SW 1271 (cell line): ENCODE results near the gene POT1.
"Not testable (repeated sequence)": the region's sequence is repeated elsewhere in the genome, so short reads cannot be mapped to it uniquely, and the experiment has no call there.

Experiments
- DNase-seq, 2 experiments: peaks; one replicate each; lab custom pipeline; 2025; lab: John Stamatoyannopoulos, UW

Gene POT1, protein sequence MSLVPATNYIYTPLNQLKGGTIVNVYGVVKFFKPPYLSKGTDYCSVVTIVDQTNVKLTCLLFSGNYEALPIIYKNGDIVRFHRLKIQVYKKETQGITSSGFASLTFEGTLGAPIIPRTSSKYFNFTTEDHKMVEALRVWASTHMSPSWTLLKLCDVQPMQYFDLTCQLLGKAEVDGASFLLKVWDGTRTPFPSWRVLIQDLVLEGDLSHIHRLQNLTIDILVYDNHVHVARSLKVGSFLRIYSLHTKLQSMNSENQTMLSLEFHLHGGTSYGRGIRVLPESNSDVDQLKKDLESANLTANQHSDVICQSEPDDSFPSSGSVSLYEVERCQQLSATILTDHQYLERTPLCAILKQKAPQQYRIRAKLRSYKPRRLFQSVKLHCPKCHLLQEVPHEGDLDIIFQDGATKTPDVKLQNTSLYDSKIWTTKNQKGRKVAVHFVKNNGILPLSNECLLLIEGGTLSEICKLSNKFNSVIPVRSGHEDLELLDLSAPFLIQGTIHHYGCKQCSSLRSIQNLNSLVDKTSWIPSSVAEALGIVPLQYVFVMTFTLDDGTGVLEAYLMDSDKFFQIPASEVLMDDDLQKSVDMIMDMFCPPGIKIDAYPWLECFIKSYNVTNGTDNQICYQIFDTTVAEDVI

DNA sequence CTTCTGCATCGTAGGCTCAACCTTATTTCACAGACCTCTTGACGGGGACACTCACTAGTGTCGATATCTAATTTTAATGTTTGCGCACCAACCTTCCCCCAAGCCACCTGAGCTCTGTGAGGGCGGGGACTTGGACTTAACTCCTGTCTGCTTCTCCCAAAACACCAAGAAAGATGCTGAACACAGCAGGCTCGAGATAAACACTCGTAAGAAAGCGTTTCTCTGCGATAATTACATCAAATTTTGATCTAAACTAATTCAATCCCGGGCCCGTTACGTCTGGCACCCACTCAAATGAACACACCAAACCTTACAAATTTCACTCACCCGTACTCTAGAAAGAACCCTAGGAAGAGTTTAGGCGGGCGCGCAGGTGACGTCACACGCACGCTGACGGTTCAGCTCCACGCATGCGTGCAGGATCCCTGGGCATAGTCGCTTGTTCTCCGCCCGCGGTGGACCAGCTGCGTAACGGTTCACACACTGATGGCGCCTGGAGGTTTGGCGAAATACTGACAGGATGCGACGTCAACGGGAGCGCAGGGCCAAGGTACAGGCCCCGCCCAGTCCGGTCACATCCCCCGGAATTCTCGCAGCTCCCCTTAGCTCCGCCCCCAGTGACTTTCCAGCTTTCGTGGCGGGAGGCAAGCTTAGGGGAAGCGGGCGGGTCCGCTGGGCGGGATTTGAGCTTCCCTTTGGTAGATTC is at the start of gene POT1:
POT1 (minus strand) TSS at position 359 of the 706 bp plus-strand sequence. CDS start 32,652 bp downstream, outside the sequence.
- peak; percentile 98 to 99 for DNase-seq

DNA sequence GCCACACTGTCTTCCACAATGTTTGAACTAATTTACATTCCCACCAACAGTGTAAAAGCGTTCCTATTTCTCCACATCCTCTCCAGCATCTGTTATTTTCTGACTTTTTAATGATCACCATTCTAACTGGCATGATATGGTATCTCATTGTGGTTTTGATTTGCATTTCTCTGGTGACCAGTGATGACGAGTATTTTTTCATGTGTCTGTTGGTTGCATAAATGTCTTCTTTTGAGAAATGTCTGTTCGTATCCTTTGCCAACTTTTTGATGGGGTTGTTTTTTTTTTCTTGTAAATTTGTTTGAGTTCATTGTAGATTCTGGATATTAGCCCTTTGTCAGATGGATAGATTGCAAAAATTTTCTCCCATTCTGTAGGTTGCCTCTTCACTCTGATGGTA is 45.5 kb upstream of the POT1 start:
- not testable (repeated sequence) for DNase-seq

DNA sequence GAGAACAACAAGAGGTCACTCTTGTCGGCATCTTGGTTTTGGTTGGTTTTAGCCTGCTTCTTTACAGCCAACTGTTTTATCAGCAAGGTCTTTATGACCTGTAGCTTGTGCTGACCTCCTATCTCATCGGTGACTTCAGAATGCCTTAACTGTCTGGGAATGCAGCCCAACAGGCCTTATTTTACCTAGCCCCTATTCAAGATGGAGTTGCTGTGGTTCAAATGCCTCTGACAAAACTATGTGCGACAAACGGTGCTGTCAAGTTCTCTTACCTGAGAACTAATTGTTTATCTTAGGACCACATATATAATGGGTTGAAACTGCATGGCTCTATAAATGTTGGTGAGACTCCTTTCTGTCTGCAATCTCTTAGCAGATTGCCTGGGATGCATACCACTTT is 35.9 kb upstream of the POT1 start:
- no peak for DNase-seq

DNA sequence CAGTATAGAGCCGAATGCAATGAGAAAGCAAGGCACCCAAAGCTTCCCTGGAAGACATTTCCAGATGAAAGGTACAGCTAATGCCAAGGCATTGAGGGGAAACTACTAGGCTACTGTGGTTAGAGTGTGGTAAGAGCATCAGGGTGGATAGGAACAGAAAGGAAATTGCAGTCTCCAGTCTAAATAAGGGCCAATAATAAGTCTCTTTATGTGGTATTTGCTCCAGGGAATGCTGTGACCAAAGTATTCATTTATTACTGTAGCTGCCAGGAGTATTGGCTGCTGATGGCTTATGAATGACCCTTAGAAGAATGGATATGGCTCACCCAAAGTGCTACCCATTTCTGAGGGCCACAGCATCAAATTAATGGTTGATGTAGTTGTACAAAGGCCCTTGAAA is 30.1 kb upstream of the POT1 start:
- DNase-seq, result no peak

DNA sequence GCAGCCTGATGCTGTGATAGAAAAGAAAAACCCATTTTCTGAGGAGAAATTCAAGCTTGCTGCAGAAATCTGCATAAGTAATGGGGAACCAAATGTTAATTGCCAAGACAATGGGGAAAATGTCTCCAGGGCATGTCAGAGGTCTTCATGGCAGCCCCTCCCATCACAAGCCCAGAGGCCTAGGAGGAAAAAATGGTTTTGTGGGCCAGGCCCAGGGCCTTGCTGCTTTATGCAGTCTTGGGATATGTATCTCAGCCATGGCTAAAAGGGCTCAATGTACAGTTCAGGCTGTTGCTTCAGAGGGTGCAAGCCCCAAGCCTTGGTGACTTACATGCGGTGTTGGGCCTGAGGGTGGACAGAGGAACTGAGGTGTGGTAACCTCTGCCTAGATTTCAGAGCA is 28.3 kb upstream of the POT1 start:
- not testable (repeated sequence) for DNase-seq

DNA sequence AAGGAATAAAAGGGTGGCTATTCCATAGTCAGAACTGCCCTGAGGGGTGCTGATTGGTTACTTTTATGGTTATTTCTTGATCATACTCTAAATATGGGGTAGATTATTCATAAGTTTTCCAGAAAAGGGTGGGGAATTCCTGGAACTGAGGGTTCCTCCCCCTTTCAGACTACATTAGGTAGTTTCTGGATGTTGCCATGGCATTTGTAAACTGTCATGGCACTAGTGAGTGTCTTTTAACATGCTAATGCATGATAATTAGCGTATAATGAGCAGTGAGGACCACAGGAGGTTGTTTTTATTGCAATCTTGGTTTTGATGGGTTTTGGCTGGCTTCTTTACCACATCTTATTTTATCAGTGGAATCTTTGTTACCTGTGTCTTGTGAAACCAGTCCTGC is 26.5 kb upstream of the POT1 start:
- DNase-seq, result no peak

DNA sequence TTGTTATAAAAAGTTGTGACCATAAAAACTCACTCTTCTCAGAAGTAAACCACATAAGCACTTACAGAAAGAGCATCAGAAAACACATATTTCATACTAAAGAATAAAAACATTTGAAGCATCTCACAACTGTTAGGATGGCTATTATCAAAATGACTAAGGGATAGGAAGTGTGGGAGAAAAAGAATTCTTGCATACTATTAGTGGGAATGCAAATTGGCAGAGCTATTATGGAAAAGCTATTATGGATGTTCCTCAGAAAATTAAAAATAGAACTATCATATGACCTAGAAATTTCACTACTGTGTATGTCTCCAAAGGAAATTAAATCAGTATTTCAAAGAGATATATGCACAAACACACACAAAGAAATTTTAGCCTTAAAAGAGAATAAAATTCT is 25.2 kb upstream of the POT1 start:
- DNase-seq, result no peak

DNA sequence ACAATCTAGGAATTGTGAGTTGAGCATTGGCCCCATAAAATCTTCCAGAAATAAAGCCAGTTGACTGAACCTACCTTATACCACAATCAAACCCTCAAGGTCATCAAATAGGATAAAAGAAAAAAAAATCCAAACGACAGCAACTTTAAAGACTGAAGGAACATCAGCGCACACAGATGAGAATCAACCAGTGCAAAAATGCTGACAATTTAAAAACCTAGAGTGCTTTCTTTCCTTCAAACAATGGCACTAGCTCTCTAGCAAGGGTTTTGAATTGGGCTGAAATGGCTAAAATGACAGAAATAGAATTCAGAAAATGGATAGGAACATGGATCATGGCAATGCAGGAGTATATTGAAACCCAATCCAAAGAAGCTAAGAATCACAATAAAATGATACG is 16.1 kb upstream of the POT1 start:
- DNase-seq, result no peak

DNA sequence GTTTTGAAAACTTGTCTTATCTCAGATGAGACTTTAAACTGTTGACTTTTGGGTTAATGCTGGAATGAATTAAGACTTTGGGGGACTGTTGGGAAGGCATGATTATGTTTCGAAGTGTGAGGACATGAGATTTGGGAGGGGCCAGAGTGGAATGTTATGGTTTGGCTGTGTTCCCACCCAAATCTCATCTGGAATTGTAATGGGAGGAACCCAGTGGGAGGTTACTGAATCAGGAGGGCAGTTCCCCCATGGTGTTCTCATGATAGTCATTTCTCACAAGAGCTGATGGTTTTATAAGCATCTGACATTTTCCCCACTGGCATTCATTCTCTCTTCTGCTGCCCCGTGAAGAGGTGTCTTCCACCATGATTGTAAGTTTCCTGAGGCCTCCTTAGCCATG is 13.8 kb upstream of the POT1 start:
- no peak for DNase-seq

DNA sequence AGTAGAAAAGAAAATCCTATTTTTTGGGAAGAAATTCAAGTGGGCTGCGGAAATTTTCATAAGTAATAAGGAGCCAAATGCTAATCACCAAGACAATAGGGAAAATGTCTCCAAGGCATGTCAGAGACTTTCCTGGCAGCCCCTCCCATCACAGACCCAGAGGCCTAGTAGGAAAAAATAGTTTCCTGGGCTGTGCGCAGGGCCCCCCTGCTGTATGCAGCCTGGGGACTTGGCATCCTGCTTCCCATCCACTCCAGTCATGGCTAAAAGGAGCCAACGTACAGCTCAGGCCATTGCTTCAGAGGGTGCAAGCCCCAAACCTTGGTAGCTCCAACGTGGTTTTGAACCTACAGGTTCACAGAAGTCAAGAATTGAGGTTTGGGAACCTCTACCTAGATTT is 12.8 kb upstream of the POT1 start:
- DNase-seq, result no peak

DNA sequence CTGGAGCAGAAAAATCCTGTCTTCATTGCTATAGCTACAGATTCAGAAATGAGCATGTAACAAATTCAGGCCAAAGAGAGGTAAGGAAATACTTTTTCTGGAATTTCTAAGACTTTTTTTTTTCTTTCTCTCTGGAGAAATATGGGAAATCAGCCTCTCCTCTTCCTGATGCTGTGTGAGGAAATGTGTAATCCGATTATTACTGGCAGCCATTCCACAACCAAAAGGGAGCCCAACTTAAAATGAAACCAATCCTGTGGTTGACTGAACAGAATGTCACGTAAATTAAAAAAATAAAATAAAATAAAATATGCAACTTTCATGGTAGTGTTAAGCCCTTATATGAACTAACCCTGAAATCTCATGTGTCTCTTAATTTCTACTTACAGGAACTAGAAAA is 10.7 kb upstream of the POT1 start:
- no peak for DNase-seq

DNA sequence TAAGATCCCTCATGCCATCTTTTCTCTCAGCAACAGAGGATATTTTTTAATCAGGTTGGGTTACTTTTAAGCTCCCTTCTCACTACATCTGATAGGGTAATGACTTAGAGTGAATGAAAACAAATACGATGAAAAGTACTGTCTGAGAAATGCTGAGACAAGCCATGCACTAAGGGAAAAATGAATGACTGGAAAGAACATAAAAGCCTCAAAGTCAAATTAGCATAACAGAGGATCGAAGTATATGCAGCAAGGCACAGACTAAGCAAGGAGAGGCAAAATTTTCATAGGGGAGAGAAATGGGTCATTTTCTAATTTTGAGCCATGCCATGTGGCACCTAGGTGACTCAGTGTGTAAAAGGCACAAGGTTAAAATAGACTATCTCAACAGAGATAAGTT is 8.5 kb upstream of the POT1 start:
- no peak for DNase-seq

DNA sequence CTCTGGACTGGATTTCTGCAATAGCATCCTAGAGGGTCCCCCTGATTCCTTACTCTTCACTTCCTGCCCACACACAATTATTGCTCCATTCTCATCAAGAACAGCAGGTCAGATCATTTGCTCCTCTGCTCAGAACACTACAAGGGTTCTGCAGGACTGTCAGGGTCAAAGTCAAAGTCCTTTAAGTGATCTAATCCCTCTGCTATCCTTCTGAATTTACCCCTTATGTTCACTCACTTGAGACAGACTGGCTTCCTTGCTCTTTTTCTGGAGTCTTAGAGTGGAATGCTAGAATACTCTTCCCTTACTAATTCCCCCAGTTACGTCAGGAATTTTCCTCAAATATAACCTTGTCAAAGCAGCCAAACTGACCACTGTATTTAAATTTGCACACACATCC is 7.5 kb upstream of the POT1 start:
- DNase-seq, result no peak

DNA sequence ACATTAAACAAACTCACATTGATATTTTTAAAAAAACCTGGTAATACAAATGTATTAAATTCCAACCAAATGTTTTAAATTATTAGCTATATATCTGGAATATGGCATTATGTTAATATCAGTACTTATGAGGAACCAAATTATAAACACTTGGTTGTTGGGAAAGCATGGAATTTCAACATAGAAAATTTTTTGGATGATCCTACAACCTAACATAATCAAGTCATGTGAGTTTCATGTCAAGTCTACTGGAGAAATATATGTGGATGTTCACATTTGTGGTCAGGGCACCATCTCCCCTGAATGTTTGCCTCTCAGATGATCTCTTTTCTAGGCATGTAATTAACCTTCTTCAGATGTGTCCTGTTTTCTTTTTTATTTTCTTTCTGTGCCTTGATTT is 5.2 kb upstream of the POT1 start:
- DNase-seq, result no peak

DNA sequence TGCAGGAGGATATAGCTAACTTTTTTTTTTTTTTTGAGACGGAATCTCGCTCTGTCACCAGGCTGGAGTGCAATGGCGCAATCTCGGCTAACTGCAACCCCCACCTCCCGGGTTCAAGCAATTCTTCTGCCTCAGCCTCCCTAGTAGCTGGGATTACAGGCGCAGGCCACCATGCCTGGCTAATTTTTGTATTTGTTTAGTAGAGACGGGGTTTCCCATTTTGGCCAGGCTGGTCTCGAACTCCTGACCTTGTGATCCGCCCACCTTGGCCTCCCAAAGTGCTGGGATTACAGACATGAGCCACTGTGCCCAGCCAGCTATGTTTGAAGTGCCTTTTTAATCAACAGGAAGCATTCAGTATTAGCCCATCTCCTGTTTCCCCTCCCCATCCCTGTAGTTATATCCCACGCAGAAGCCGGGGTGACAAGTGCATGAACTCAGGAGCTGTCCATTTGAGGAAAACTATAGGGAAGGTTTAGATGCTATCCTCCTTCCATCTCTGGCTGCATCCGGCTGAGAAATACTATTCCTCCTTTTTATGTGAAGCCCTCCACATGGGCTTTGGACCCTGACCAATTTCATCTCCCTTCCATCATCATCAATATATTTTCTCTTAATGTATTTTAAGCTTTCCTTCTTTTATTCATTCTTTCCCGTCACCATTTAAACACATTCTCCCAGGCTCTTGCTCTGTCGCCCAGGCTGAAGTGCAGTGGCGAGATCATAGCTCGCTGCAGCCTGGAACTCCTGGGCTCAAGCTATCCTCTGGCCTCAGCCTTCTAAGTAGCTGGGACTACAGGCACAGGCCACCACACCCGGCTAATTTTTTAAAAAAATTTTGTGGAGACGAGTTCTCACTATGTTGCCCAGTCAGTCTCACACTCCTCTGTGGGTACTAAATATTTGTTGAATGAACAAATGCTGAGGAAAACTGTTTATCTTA is 1.3 kb upstream of the POT1 start:
- no peak for DNase-seq

DNA sequence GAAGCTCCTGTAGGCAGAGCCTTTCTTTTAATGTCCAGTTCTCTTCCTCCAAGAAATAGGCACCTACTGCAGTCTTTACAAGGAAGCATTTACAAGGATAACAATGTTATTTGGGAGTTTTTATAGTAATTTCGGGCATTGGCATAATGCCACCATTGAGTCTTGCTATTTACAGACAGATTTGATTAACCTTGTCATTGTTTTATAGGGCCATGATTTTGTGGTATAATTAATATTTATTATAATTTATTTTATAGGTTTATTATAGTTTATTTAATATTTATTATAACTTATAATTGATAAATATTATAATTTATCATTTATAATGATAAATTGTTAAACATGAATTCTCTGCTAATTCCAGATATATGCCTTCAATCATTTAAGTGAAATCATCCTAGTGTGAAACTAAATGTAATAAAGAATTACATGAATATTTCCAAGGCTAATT is 573 bp upstream of the POT1 start:
- no peak for DNase-seq

DNA sequence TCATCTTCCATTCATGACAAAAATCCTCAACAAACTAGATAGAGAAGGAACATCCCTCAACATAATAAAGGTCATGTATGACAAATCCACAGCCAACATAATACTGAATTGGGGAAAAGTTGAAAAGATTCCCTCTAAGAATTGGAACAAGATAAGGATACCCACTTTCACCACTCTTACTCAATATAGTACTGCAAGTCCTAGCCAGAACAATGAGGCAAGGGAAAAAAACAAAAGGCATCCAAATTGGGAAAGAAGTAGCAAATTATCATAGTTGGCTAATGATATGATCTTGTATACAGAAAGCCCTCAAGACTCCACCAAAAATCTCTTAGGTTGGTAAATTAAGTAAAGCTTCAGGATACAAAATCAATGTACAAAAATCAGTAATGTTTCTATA is 4.7 kb downstream of the POT1 start:
- DNase-seq, result no peak

DNA sequence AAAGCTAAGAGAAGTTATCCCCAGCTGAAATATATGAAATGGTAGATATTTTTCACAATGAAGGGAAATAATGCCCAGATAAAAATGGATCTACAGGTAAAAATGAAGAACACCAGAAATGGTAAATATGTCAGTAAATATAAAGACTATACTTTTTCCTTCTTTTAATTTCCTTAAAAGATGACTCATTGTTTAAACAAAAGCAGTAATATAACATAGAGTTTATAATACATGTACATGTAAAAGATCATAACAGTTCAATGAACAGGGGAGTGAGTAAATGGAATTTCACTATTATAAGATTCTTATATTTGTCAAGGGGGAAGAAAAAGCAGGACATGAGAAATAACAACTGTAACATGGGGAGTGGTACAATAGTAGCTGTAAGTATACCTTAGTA is 7.4 kb downstream of the POT1 start:
- DNase-seq, result no peak

DNA sequence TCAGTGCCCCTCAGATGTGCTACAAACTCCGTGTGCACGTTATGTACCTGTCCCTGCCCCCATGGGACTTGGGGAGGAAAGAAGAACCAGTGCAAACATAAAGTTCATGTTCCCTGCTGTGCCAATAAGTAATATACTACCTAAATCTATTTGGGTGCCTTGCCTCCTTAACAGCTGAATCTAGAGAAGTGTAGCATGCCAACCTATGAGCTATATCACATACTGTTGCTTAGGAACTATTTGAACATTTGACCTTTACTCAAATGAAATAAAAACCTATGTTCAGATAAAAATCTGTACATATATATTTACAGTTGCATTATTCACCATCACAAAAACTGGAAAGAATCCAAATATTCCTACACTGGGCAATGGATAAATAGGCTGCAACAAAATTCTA is 9.8 kb downstream of the POT1 start:
- DNase-seq, result no peak

DNA sequence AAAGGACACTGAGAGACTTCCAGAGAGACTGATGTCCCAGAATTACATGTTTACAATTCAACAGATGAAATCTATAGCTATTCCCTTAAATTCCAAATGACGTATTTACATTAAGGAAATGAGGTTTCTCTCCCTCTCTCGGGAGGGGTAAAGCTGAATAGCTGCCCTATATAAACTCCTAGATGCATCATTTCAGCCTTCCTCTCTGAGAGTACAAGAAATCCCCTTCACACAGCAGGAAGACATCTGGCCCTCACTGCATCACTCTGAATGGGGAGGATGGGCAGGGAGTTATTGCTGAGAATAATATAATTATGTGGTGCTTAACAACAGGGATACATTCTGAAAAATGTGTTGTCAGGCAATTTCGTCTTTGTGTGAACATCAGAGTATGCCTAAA is 11.0 kb downstream of the POT1 start:
- DNase-seq, result no peak

DNA sequence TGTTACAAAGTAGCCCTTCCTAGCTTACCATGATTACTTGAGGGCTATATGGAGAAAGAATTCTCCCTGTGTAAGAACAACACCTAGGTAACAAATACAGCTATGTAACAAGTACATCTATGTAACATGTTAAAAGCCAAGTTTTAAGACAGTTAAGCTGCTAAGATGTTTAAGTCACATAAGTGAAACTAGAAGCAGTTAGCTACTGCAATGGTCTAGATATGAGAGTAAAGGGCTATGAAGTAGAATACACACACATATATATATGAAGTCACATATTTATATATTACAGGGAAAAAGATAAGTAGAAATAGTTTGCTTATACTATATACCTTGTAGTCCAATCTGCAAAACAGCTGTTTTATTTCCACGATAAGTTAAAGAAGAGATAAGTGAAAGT is 14.4 kb downstream of the POT1 start:
- no peak for DNase-seq

DNA sequence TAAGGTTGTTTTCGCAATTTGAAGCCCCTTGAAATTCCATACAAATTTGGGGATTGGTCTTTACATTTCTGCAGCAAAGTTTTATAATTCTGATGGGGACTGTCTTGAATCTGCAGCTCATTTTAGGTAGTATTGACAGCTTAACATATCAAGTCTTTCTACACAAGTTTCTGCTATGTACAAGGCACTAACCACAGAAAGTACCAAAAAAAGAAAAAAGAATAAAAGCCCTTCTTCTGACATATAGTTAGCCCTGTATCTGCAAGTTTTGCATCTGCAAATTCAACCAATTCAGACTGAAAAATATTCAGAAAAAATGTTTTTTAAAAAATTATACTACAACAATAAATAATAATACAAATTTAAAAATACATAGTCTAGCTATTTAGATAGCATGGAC is 15.3 kb downstream of the POT1 start:
- no peak for DNase-seq
